MM.1S (cell line): ENCODE data around the gene AKAP9.
"Not testable (repeated sequence)": the region's sequence is repeated elsewhere in the genome, so short reads cannot be mapped to it uniquely, and the experiment has no call there.

Experiments
- DNase-seq: peaks from one replicate; pipeline ENCODE4 v3.0.0-alpha.2; 2015
- H2AFZ ChIP-seq: fragments of 300-600 bp; sonication (generic); 2 replicates; pipeline ENCODE4 v1.6.0; 2016; ENCODE audit warnings: antibody characterized with exemption, low read length
- H3F3A ChIP-seq: fragments of 300-600 bp; sonication (generic); 2 replicates; pipeline ENCODE4 v1.6.1; 2016; ENCODE audit warnings: mild to moderate bottlenecking, antibody characterized with exemption, low read length, moderate library complexity, mixed read lengths; ENCODE audit not compliant: insufficient read depth
- H3K27ac ChIP-seq: fragments of 300-600 bp; sonication (generic); 2 replicates; pipeline ENCODE4 v1.5.1; 2016; ENCODE audit warnings: mild to moderate bottlenecking, low read length
- H3K27me3 ChIP-seq: fragments of 300-600 bp; sonication (generic); replicated peaks from 2 replicates; pipeline ENCODE4 v1.6.0; 2016; ENCODE audit warnings: low read length; ENCODE audit not compliant: insufficient read depth
- H3K36me3 ChIP-seq: fragments of 300-600 bp; sonication (generic); replicated peaks from 2 replicates; pipeline ENCODE4 v1.6.1; 2016; ENCODE audit warnings: mild to moderate bottlenecking, low read length, mixed read lengths; ENCODE audit not compliant: insufficient read depth
- H3K4me1 ChIP-seq: fragments of 300-600 bp; sonication (generic); 2 replicates; pipeline ENCODE4 v1.6.1; 2016; ENCODE audit warnings: low read length, mixed read lengths
- H3K4me2 ChIP-seq: fragments of 300-600 bp; sonication (generic); 2 replicates; pipeline ENCODE4 v1.6.0; 2016; ENCODE audit warnings: low read depth, low read length
- H3K4me3 ChIP-seq: fragments of 300-600 bp; sonication (generic); 2 replicates; pipeline ENCODE4 v1.5.1; 2016; ENCODE audit warnings: low read length, mixed read lengths
- H3K79me2 ChIP-seq: fragments of 300-600 bp; sonication (generic); 2 replicates; pipeline ENCODE4 v1.6.1; 2016; ENCODE audit warnings: mixed run types, low read length, mixed read lengths
- H3K9ac ChIP-seq: fragments of 300-600 bp; sonication (generic); 2 replicates; pipeline ENCODE4 v1.6.1; 2016; ENCODE audit warnings: low read length, mixed read lengths
- H3K9me2 ChIP-seq: fragments of 300-600 bp; sonication (generic); replicated peaks from 2 replicates; pipeline ENCODE4 v1.6.1; 2016; ENCODE audit warnings: mild to moderate bottlenecking, low read length, mixed read lengths; ENCODE audit not compliant: insufficient read depth
- H3K9me3 ChIP-seq: fragments of 300-600 bp; sonication (generic); replicated peaks from 2 replicates; pipeline ENCODE4 v1.6.1; 2016; ENCODE audit warnings: mild to moderate bottlenecking, low read length, mixed read lengths; ENCODE audit not compliant: insufficient read depth
- H4K20me1 ChIP-seq: fragments of 300-600 bp; sonication (generic); 2 replicates; pipeline ENCODE4 v1.6.1; 2016; ENCODE audit warnings: mild to moderate bottlenecking, low read length, moderate library complexity, mixed read lengths; ENCODE audit not compliant: insufficient read depth
- EZH2 ChIP-seq: fragments of 300-600 bp; sonication (generic); optimal IDR thresholded peaks from 2 replicates; pipeline ENCODE3; 2017; ENCODE audit warnings: low read depth, mild to moderate bottlenecking, antibody characterized with exemption, low read length, mixed read lengths
- EZH2phosphoT487 ChIP-seq: fragments of 300-600 bp; sonication (generic); IDR thresholded peaks from 2 replicates; pipeline ENCODE4 v1.6.1; 2018; ENCODE audit warnings: antibody characterized with exemption, low read length
- TF ChIP-seq, protein P1 (sequence below): fragments of 300-600 bp; sonication (generic); IDR thresholded peaks from 2 replicates; pipeline ENCODE4 v1.5.1; 2016; ENCODE audit warnings: antibody characterized with exemption, low read length, mixed read lengths

AKAP9 gene

DNA sequence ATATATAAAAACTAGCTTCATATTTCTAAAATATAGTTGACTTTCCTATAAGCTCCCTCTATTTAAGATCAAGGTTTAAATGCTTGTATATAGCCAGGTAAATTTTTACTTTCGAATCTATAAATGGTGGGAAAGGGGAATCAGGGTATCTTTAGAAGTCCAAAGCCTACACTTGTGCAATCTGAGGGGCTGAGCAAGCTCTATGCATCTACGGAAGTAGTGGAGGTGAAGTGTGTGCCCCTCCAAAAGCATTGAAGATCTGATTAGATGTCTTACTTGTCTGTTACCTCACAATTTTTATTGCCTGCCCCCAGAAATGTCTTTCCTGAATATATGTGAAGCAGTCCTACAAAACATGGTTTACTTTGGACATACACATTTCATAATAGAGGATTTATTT lies 1.6 kb downstream of the AKAP9 start:
- peaks cover 7% of the 10 kb centered on the region; the same call in 1 of the 2 replicates for H3F3A ChIP-seq
- no peak overlapping the region for H2AFZ ChIP-seq
- H3K4me1 ChIP-seq = peaks cover 14% of the 10 kb centered on the region; the same call in 1 of the 2 replicates
- H3K4me2 ChIP-seq = peak overlapping the region; percentile 88
- H3K27me3 ChIP-seq = no peaks in the 10 kb centered on the region
- H3K9me2 ChIP-seq = no peaks in the 10 kb centered on the region
- H4K20me1 ChIP-seq = no peaks in the 10 kb centered on the region; the same call in 1 of the 2 replicates
- DNase-seq = no peak
- H3K36me3 ChIP-seq = no peaks in the 10 kb centered on the region
- H3K4me3 ChIP-seq = peak overlapping the region; percentile 73
- H3K9me3 ChIP-seq = no peaks in the 10 kb centered on the region
- no peak overlapping the region for H3K27ac ChIP-seq
- no peak overlapping the region for H3K9ac ChIP-seq
- TF ChIP-seq, protein P1, sequence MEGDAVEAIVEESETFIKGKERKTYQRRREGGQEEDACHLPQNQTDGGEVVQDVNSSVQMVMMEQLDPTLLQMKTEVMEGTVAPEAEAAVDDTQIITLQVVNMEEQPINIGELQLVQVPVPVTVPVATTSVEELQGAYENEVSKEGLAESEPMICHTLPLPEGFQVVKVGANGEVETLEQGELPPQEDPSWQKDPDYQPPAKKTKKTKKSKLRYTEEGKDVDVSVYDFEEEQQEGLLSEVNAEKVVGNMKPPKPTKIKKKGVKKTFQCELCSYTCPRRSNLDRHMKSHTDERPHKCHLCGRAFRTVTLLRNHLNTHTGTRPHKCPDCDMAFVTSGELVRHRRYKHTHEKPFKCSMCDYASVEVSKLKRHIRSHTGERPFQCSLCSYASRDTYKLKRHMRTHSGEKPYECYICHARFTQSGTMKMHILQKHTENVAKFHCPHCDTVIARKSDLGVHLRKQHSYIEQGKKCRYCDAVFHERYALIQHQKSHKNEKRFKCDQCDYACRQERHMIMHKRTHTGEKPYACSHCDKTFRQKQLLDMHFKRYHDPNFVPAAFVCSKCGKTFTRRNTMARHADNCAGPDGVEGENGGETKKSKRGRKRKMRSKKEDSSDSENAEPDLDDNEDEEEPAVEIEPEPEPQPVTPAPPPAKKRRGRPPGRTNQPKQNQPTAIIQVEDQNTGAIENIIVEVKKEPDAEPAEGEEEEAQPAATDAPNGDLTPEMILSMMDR = no peak
- TF ChIP-seq EZH2 (no peak), EZH2phosphoT487 (no peak)
- peaks cover 64% of the 10 kb centered on the region for H3K79me2 ChIP-seq

DNA sequence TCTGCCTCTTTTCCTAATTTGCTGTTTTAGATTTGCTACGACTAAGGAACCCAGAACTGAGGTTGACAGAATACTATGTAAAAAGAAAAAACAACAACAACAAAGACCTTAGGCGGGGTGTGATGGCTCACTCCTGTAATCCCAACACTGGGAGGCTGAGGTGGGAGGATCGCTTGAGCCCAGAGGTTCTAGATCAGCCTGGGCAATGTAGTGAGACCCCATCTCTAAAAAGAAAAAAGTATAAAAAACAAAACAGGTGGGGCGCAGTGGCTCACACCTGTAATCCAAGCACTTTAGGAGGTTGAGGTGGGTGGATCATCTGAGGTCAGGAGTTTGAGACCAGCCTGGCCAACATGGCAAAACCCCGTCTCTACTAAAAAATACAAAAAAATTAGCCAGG lies 4.3 kb downstream of the AKAP9 start:
- not testable (repeated sequence) for H4K20me1 ChIP-seq, H3K9me3 ChIP-seq, H3K4me3 ChIP-seq, DNase-seq, H3K9me2 ChIP-seq, H3K27ac ChIP-seq, H3K4me2 ChIP-seq, H3K36me3 ChIP-seq, H2AFZ ChIP-seq, H3F3A ChIP-seq, H3K9ac ChIP-seq, H3K27me3 ChIP-seq
- Histone ChIP-seq H3K4me1 (peaks cover 14% of the 10 kb centered on the region; the same call in 1 of the 2 replicates), H3K79me2 (peaks cover 90% of the 10 kb centered on the region)

DNA sequence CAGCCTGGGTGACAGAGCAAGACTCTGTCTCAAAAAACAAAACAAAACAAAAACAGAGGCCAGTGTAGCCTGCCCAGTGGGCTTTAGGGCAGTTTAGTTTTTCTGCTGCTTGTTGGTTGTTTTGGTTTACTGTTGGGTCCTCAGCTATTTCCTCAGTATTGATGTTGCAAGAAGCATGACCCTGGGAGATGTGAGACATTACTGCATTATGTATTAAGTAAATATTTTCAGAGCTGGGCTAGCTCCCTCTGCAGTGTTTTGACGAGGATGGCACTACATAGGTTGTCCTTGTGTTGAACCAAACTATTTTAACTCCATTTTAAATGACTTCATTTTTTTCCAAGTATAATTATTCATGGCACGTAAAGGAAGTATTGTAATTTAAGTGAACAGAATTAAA lies 4.8 kb downstream of the AKAP9 start:
- no peak overlapping the region for H3K27ac ChIP-seq
- no peak overlapping the region for H3K9ac ChIP-seq
- peaks cover 95% of the 10 kb centered on the region for H3K79me2 ChIP-seq
- no peaks in the 10 kb centered on the region for H3K27me3 ChIP-seq
- peaks cover 6% of the 10 kb centered on the region; the same call in 1 of the 2 replicates for H4K20me1 ChIP-seq
- H3K4me2 ChIP-seq = no peak overlapping the region
- H2AFZ ChIP-seq = no peak overlapping the region
- H3K9me2 ChIP-seq = no peaks in the 10 kb centered on the region
- H3K36me3 ChIP-seq = no peaks in the 10 kb centered on the region
- no peak for DNase-seq
- no peak overlapping the region for H3K4me3 ChIP-seq
- TF ChIP-seq EZH2phosphoT487 = no peak
- TF ChIP-seq EZH2 = no peak
- TF ChIP-seq, protein P1 = no peak
- H3F3A ChIP-seq = peaks cover 7% of the 10 kb centered on the region; the same call in 1 of the 2 replicates
- H3K4me1 ChIP-seq = peaks cover 14% of the 10 kb centered on the region; the same call in 1 of the 2 replicates
- H3K9me3 ChIP-seq = no peaks in the 10 kb centered on the region

DNA sequence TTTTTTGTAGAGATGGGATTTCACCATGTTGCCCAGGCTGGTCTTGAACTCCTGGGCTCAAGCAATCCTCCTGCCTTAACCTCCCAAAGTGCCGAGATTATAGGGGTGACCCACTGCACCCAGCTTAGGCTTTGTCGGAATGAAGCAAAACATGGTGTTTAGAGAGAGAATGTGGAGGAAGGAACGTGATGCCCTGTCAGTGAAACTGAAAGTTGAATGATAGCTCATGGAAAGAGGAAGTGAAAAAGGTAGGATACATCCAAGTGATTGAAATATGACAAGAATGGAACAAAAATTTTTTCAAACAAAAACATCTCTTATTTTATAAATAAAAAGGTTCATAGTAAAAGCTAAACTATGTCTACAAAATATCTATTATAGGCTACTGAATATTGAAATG lies 5.9 kb downstream of the AKAP9 start:
- no peak for DNase-seq
- no peaks in the 10 kb centered on the region for H3K27me3 ChIP-seq

More for the DNA sequence above, 5.9 kb downstream of the AKAP9 start:
- Histone ChIP-seq H3K79me2 (peaks cover 98% of the 10 kb centered on the region), H3K4me1 (peaks cover 14% of the 10 kb centered on the region; the same call in 1 of the 2 replicates), H3K9ac (no peak overlapping the region), H4K20me1 (peaks cover 6% of the 10 kb centered on the region; the same call in 1 of the 2 replicates), H3K9me2 (no peaks in the 10 kb centered on the region), H3K9me3 (no peaks in the 10 kb centered on the region), H3F3A (no peaks in the 10 kb centered on the region), H3K4me2 (no peak overlapping the region), H3K4me3 (no peak overlapping the region), H3K27ac (no peak overlapping the region), H2AFZ (no peak overlapping the region), H3K36me3 (no peaks in the 10 kb centered on the region)
- no peak for TF ChIP-seq EZH2phosphoT487
- no peak for TF ChIP-seq EZH2
- TF ChIP-seq, protein P1 = no peak
